Activated gamma-delta T cell (primary cell): ENCODE measurements around the gene BCOR.

Experiments used
- DNase-seq: peaks from one replicate; lab custom pipeline; 2025; lab: John Stamatoyannopoulos, UW

BCOR gene

GRCh38 chrX:40019541-40019940 is 78.2 kb downstream of the BCOR start:
- DNase-seq = no peak

GRCh38 chrX:40018041-40018440 is 79.7 kb downstream of the BCOR start:
- no peak for DNase-seq

GRCh38 chrX:40016749-40017148 is 81.0 kb downstream of the BCOR start:
- no peak for DNase-seq

GRCh38 chrX:40015693-40016092 is 82.1 kb downstream of the BCOR start:
- no peak for DNase-seq

GRCh38 chrX:40013266-40014195 is 84.2 kb downstream of the BCOR start:
- DNase-seq = no peak

GRCh38 chrX:40012868-40013265 is 84.9 kb downstream of the BCOR start:
- no peak for DNase-seq

- no peak for DNase-seq
These were observed 85.5 kb downstream of the BCOR start for GRCh38 chrX:40012039-40012867.

- no peak for DNase-seq
These were observed 86.3 kb downstream of the BCOR start for GRCh38 chrX:40011322-40012038.

- DNase-seq = no peak
These were observed 87.0 kb downstream of the BCOR start for GRCh38 chrX:40010550-40011321.

- DNase-seq = no peak
These were observed 87.9 kb downstream of the BCOR start for GRCh38 chrX:40009890-40010289.

GRCh38 chrX:40009462-40009851 is 88.3 kb downstream of the BCOR start:
- DNase-seq = no peak

GRCh38 chrX:40008791-40009461 is 88.8 kb downstream of the BCOR start:
- no peak for DNase-seq

- no peak for DNase-seq
These were observed 89.7 kb downstream of the BCOR start for GRCh38 chrX:40007756-40008705.

- no peak for DNase-seq
These were observed 90.5 kb downstream of the BCOR start for GRCh38 chrX:40007131-40007755.

- DNase-seq = no peak
These were observed 91.4 kb downstream of the BCOR start for GRCh38 chrX:40006106-40007017.

- no peak for DNase-seq
These were observed 92.3 kb downstream of the BCOR start for GRCh38 chrX:40005292-40006011.

GRCh38 chrX:40004921-40005291 is 92.9 kb downstream of the BCOR start:
- DNase-seq = no peak

- DNase-seq = no peak
These were observed 93.6 kb downstream of the BCOR start for GRCh38 chrX:40004246-40004535.
